Measurements from ENCODE around the gene TMEM222. TPM values are rescaled to one million over a fixed set of nuclear protein-coding genes. Genes with fewer than 3 reads are reported as not detected.

The TMEM222 gene
- total RNA-seq, 1 donor = 17.3 TPM

DNA sequence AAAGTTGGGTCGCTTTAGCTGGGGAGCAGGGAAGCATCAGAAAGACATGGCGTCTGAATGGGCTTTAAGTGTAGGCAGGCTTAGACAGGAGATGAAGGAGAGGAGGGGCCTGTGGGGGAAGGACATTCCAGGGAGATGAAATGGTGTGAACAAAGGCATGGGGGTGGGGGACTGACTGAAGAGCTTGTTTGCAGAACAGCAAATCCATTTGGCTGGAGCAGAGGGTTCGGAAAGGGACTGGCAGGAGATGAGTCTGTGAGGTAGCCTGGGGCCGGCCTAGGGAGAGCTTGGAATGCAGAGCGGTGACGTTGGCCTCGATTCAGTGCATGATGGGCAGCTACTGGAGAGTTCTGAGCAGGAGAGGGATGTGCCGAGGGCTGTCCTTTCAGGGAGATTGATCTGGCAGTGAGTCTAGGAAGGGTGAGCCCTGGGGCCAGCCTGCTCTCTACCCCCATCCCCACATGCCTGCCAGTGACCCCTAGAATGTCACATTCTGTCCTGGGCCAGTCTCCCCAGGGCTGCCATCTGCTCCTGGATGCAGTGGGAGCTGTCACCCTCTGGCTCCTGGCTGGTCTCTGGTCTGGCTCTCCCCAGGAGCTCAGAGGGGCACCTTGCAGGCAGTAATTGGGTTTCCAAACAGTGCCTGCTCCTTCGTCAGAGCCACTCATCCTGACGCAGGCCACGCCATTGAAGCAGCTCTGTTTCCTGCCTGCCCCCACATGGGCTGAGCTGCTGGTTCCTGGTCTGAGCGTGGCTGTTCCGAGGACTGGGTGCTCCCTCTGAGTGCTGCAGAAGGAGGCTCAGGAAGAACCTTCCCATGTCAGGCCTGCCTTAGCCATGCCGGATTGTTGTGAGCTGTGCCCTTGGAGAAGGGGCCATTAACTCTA lies 22.3 kb upstream of the TMEM222 start:
- H3K4me3 ChIP-seq (ENCODE audit: low read depth, low read length) = no peak overlapping the region
- TF ChIP-seq, protein P1, sequence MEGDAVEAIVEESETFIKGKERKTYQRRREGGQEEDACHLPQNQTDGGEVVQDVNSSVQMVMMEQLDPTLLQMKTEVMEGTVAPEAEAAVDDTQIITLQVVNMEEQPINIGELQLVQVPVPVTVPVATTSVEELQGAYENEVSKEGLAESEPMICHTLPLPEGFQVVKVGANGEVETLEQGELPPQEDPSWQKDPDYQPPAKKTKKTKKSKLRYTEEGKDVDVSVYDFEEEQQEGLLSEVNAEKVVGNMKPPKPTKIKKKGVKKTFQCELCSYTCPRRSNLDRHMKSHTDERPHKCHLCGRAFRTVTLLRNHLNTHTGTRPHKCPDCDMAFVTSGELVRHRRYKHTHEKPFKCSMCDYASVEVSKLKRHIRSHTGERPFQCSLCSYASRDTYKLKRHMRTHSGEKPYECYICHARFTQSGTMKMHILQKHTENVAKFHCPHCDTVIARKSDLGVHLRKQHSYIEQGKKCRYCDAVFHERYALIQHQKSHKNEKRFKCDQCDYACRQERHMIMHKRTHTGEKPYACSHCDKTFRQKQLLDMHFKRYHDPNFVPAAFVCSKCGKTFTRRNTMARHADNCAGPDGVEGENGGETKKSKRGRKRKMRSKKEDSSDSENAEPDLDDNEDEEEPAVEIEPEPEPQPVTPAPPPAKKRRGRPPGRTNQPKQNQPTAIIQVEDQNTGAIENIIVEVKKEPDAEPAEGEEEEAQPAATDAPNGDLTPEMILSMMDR (IDR thresholded peaks at IDR 0.05; ENCODE audit: insufficient read depth, low read depth, low read length) = no peak
- DNase-seq (ENCODE audit: low read depth) = peak; percentile 97

DNA sequence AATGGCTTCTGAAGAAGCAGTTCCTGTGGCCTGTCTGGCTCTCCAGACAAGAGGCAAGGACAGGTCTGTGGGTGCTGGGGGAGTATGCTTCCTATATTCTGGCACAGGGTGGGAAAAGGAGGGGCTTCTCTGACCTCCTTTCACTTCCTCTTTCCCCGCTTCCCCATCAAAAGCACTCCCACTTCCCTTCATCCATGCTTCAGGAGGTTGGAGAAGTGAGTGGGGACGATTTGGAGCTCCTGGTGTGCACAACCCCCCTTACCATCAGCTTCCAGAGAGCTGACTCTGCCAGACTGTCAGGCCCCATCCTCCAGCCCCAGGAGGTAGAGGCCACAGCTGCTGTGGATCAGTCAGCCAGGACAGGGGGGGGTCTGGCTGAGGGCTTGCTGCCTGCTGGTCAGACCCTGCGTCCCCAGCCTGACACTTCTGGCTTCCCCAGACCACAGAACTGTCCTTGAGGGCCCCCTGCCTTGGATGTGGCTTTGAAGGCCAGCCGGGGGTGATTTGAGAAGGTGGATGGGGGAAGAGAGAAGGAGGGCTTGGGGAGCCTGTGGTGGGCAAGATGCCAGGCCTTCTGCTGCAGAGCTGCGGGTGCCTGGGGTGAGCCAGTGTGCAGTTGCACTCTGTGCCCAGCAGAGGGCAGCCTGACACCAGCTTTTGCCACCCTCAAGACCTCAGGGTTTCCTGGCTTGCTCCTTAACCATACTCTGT lies 21.5 kb upstream of the TMEM222 start:
- no peak overlapping the region for H3K4me3 ChIP-seq (ENCODE audit: low read depth, low read length)
- DNase-seq (ENCODE audit: low read depth) = peak; percentile 92
- TF ChIP-seq, protein P1 (IDR thresholded peaks at IDR 0.05; ENCODE audit: insufficient read depth, low read depth, low read length) = peak; percentile 89

DNA sequence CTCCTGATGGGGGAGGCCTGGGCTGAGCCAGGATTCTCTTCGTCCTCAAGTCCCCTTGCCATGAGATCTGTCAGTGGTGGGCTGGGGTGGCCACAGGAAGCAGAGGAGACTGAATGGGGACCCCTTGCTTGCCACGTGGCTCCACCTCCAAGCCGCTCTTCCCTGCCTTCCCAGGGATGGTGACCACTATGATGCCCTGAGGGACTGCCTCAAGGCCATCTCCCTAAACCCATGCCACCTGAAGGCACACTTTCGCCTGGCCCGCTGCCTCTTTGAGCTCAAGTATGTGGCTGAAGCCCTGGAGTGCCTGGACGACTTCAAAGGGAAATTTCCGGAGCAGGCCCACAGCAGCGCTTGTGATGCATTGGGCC lies 20.9 kb upstream of the TMEM222 start:
- DNase-seq (ENCODE audit: low read depth) = no peak
- no peak overlapping the region for H3K4me3 ChIP-seq (ENCODE audit: low read depth, low read length)
- TF ChIP-seq, protein P1 (IDR thresholded peaks at IDR 0.05; ENCODE audit: insufficient read depth, low read depth, low read length) = no peak

DNA sequence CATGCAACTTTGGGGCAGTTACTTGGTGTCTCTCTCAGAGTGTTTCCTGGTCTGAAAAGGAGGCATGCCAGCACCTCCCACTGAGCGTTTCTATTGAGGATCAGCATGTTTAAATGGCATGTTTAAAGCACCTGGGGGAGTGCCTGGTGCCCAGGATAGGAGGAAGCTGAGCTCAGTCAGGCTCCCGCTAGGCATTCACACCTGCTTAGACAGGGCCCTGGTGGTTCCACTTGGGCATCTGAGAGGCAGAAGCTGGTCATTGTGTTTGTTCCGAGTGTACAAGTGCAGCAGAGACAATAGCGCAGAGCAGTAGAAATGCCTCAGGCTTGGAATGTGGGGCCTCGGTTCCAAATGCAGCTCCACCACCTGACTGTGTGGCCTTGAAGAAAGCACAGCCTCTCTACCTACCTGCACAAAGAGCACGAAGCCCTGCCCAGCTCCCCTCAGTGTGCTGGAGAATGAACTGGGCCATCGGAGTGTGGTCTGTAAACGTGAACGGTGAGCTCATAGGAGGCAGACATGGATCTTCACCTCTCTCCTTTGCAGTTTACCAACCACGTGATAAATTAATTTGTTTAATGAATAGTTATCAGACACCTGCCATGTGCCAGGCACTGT lies 20.3 kb upstream of the TMEM222 start:
- TF ChIP-seq, protein P1 (IDR thresholded peaks at IDR 0.05; ENCODE audit: insufficient read depth, low read depth, low read length) = no peak
- no peak for DNase-seq (ENCODE audit: low read depth)
- H3K4me3 ChIP-seq (ENCODE audit: low read depth, low read length) = no peak overlapping the region

DNA sequence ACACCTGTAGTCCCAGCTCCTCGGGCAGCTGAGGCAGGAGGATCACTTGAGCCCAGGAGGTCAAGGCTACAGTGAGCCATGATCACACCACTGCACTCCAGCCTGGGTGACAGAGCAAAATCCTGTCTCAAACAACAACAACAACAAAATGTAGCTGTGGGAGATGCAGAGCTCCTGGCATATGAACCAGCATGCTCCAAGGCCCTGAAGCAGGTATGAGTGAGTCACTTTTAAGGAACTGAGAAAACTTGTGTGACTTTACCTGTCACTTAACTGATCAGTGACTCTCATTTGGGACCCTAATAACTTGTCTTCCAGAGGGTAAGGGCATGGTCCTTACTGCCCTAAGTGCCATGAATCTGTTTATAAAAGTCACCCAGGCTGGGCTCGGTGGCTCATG lies 19.4 kb upstream of the TMEM222 start:
- no peak for DNase-seq (ENCODE audit: low read depth)
- TF ChIP-seq, protein P1 (IDR thresholded peaks at IDR 0.05; ENCODE audit: insufficient read depth, low read depth, low read length) = no peak

DNA sequence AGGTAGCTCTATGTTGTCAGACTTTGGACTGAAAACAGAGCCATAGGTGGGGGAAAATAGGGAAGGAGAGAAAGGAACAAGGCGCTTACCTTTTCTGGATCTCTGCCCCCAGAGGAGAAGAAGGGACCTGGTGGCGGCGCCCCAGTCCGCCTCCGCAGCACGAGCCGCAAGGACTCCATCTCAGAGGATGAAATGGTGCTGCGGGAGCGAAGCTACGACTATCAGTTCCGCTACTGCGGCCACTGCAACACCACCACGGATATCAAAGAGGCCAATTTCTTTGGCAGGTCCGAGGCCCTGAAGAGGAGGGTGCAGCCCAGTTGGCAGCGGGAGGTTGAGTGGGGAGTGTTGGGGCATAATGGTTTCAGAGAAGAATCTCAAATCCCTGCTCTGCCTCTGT lies 18.5 kb upstream of the TMEM222 start:
- H3K4me3 ChIP-seq (ENCODE audit: low read depth, low read length) = no peak overlapping the region
- TF ChIP-seq, protein P1 (IDR thresholded peaks at IDR 0.05; ENCODE audit: insufficient read depth, low read depth, low read length) = no peak
- DNase-seq (ENCODE audit: low read depth) = no peak

More for the DNA sequence above, 19.4 kb upstream of the TMEM222 start:
- H3K4me3 ChIP-seq (ENCODE audit: low read depth, low read length) = no peak overlapping the region
